Sigmoid colon (tissue), 4 donors: ENCODE results near the gene NADSYN1.

Experiments used
- EP300 ChIP-seq, 4 donors: sonication (generic); formaldehyde crosslinking; IDR thresholded peaks; one replicate each; pipeline ENCODE4 v1.6.1; 2017; ENCODE audit warnings: antibody characterized with exemption in 4 of 4
- POLR2A ChIP-seq, 2 donors: fragments of 450-650 bp; IDR thresholded peaks; one replicate each; pipeline ENCODE4 v1.6.1; 2016; ENCODE audit warnings: antibody characterized with exemption in 2 of 2, mild to moderate bottlenecking in 2 of 2, moderate library complexity in 2 of 2
- POLR2AphosphoS5 ChIP-seq, 4 donors: sonication (generic); formaldehyde crosslinking; IDR thresholded peaks; one replicate each; pipeline ENCODE4 v1.6.1; 2017; ENCODE audit warnings: antibody characterized with exemption in 4 of 4
- TF ChIP-seq, protein P1 (sequence below), 4 experiments: fragments of 450-650 bp in 3 of 4; fragments of 200-600 bp in 1 of 4; IDR thresholded peaks; one replicate each; pipeline ENCODE4 v1.5.1; 2016 to 2019; ENCODE audit warnings: antibody characterized with exemption in 4 of 4, mild to moderate bottlenecking in 3 of 4, moderate library complexity in 2 of 4

GRCh38 chr11:71440021-71440755 is 12.8 kb upstream of the NADSYN1 start:
- TF ChIP-seq, protein P1, sequence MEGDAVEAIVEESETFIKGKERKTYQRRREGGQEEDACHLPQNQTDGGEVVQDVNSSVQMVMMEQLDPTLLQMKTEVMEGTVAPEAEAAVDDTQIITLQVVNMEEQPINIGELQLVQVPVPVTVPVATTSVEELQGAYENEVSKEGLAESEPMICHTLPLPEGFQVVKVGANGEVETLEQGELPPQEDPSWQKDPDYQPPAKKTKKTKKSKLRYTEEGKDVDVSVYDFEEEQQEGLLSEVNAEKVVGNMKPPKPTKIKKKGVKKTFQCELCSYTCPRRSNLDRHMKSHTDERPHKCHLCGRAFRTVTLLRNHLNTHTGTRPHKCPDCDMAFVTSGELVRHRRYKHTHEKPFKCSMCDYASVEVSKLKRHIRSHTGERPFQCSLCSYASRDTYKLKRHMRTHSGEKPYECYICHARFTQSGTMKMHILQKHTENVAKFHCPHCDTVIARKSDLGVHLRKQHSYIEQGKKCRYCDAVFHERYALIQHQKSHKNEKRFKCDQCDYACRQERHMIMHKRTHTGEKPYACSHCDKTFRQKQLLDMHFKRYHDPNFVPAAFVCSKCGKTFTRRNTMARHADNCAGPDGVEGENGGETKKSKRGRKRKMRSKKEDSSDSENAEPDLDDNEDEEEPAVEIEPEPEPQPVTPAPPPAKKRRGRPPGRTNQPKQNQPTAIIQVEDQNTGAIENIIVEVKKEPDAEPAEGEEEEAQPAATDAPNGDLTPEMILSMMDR (IDR thresholded peaks at IDR 0.05), result no peak
- no peak for TF ChIP-seq POLR2AphosphoS5 (IDR thresholded peaks at IDR 0.05)
- no peak for TF ChIP-seq POLR2A (IDR thresholded peaks at IDR 0.05)
- no peak for TF ChIP-seq EP300 (IDR thresholded peaks at IDR 0.05)
